ENCODE measurements around the gene RANBP3.

RANBP3 gene

GRCh38 chr19:6020972-6021805, 43.2 kb upstream of the RANBP3 start:
- no peaks in the 10 kb centered on the region for H3K4me1 ChIP-seq (ENCODE audit: low read length)
- no peak overlapping the region for H3K4me3 ChIP-seq (ENCODE audit: low read length)
- H4K20me1 ChIP-seq (ENCODE audit: insufficient read depth, low read length), result no peaks in the 10 kb centered on the region
- peaks cover 95% of the 10 kb centered on the region for H3K27me3 ChIP-seq (replicated peaks; ENCODE audit: insufficient read depth, low read length)
- H3K36me3 ChIP-seq (replicated peaks; ENCODE audit: insufficient read depth, low read length), result no peaks in the 10 kb centered on the region
- no peaks in the 10 kb centered on the region for H3K9me3 ChIP-seq (replicated peaks; ENCODE audit: insufficient read depth, low read length)
- H2AFZ ChIP-seq (ENCODE audit: low read length), result no peak overlapping the region
- no peak for DNase-seq
- H3K9me2 ChIP-seq (replicated peaks; ENCODE audit: insufficient read depth, low read length), result no peaks in the 10 kb centered on the region
- no peak overlapping the region for H3K9ac ChIP-seq (ENCODE audit: low read length)
- no peaks in the 10 kb centered on the region for H3F3A ChIP-seq (ENCODE audit: insufficient read depth, low read length)
- H3K27ac ChIP-seq (ENCODE audit: low read length), result no peak overlapping the region
- TF ChIP-seq CTCF (IDR thresholded peaks at IDR 0.05; ENCODE audit: low read length), result no peak
- no peak for TF ChIP-seq EZH2 (optimal IDR thresholded peaks at IDR 0.05; ENCODE audit: low read depth, low read length)
- TF ChIP-seq EZH2phosphoT487 (IDR thresholded peaks at IDR 0.05; ENCODE audit: low read length), result no peak
- H3K4me2 ChIP-seq (ENCODE audit: low read depth, low read length), result no peak overlapping the region
- no peaks in the 10 kb centered on the region for H3K79me2 ChIP-seq (ENCODE audit: low read length)

- TF ChIP-seq EZH2phosphoT487 (IDR thresholded peaks at IDR 0.05; ENCODE audit: low read length) (no peak), EZH2 (optimal IDR thresholded peaks at IDR 0.05; ENCODE audit: low read depth, low read length) (no peak), CTCF (IDR thresholded peaks at IDR 0.05; ENCODE audit: low read length) (no peak)
- Histone ChIP-seq H2AFZ (ENCODE audit: low read length) (no peak overlapping the region), H4K20me1 (ENCODE audit: insufficient read depth, low read length) (no peaks in the 10 kb centered on the region), H3K4me2 (ENCODE audit: low read depth, low read length) (no peak overlapping the region), H3K27ac (ENCODE audit: low read length) (no peak overlapping the region), H3K9ac (ENCODE audit: low read length) (no peak overlapping the region), H3K79me2 (ENCODE audit: low read length) (no peaks in the 10 kb centered on the region), H3K4me3 (ENCODE audit: low read length) (no peak overlapping the region), H3K9me3 (replicated peaks; ENCODE audit: insufficient read depth, low read length) (no peaks in the 10 kb centered on the region), H3K36me3 (replicated peaks; ENCODE audit: insufficient read depth, low read length) (no peaks in the 10 kb centered on the region), H3F3A (ENCODE audit: insufficient read depth, low read length) (no peaks in the 10 kb centered on the region), H3K27me3 (replicated peaks; ENCODE audit: insufficient read depth, low read length) (peaks cover 95% of the 10 kb centered on the region), H3K9me2 (replicated peaks; ENCODE audit: insufficient read depth, low read length) (no peaks in the 10 kb centered on the region), H3K4me1 (ENCODE audit: low read length) (no peaks in the 10 kb centered on the region)
- no peak for DNase-seq
Observed at GRCh38 chr19:6020166-6020882, 42.4 kb upstream of the RANBP3 start.

DNA sequence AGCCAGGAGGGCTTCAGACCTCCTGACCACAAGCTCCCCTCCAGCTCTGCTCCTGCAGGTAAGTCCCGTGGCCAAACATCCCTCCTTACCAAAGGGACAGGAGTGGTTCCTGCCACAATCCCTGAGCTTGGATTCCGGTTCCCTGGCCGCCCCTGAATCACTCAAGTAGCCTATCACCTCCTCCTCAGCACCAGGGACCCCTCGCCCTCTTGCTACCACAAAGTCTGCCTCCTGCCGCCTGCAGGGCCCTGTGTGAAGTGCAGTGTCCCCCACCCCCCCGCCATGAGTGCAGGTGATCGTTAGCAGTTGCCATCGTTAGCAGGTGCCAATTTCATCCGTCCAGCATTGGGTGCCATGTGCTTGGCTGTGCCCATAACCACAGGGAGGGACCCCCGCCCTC, 40.8 kb upstream of the RANBP3 start:
- Histone ChIP-seq H3K4me1 (ENCODE audit: low read length) (no peaks in the 10 kb centered on the region), H3K27me3 (replicated peaks; ENCODE audit: insufficient read depth, low read length) (peaks cover 96% of the 10 kb centered on the region), H3K9me3 (replicated peaks; ENCODE audit: insufficient read depth, low read length) (no peaks in the 10 kb centered on the region), H3K9ac (ENCODE audit: low read length) (no peak overlapping the region), H3K27ac (ENCODE audit: low read length) (no peak overlapping the region), H3K79me2 (ENCODE audit: low read length) (no peaks in the 10 kb centered on the region), H3K4me3 (ENCODE audit: low read length) (no peak overlapping the region), H4K20me1 (ENCODE audit: insufficient read depth, low read length) (no peaks in the 10 kb centered on the region), H3K4me2 (ENCODE audit: low read depth, low read length) (no peak overlapping the region), H3F3A (ENCODE audit: insufficient read depth, low read length) (no peaks in the 10 kb centered on the region), H2AFZ (ENCODE audit: low read length) (no peak overlapping the region), H3K9me2 (replicated peaks; ENCODE audit: insufficient read depth, low read length) (no peaks in the 10 kb centered on the region), H3K36me3 (replicated peaks; ENCODE audit: insufficient read depth, low read length) (no peaks in the 10 kb centered on the region)
- TF ChIP-seq EZH2phosphoT487 (IDR thresholded peaks at IDR 0.05; ENCODE audit: low read length) (no peak), CTCF (IDR thresholded peaks at IDR 0.05; ENCODE audit: low read length) (peak; percentile 37), EZH2 (optimal IDR thresholded peaks at IDR 0.05; ENCODE audit: low read depth, low read length) (no peak)
- no peak for DNase-seq

Data from MM.1S (cell line).